Neural progenitor cell (in vitro differentiated cells): ENCODE data around the gene RASIP1. TPM values are rescaled to one million over a fixed set of nuclear protein-coding genes. Genes with fewer than 3 reads are reported as not detected.

ENCODE experiments used
- DNase-seq: peaks from one replicate; pipeline ENCODE4 v3.0.0-alpha.2; 2016; ENCODE audit warnings: low spot score
- H2AFZ ChIP-seq: fragments of 200-600 bp; sonication (generic); replicated peaks from 2 replicates; pipeline ENCODE4 v1.6.1; 2016; ENCODE audit warnings: antibody characterized with exemption
- H3F3A ChIP-seq: fragments of 200-600 bp; sonication (generic); 2 replicates; pipeline ENCODE4 v1.6.1; 2016; ENCODE audit warnings: antibody characterized with exemption, low read depth
- H3K27ac ChIP-seq: fragments of 200-600 bp; sonication (generic); 2 replicates; pipeline ENCODE4 v1.5.1; 2016; ENCODE audit warnings: mild to moderate bottlenecking
- H3K27me3 ChIP-seq: fragments of 200-600 bp; sonication (generic); 2 replicates; pipeline ENCODE4 v1.6.1; 2016; ENCODE audit warnings: mild to moderate bottlenecking, moderate library complexity
- H3K36me3 ChIP-seq: fragments of 200-600 bp; sonication (generic); 2 replicates; pipeline ENCODE4 v1.5.1; 2016
- H3K4me1 ChIP-seq: fragments of 200-600 bp; sonication (generic); 2 replicates; pipeline ENCODE4 v1.6.1; 2016; ENCODE audit warnings: mixed run types
- H3K4me2 ChIP-seq: fragments of 200-600 bp; sonication (generic); 2 replicates; pipeline ENCODE4 v1.6.1; 2016
- H3K4me3 ChIP-seq: fragments of 200-600 bp; sonication (generic); 2 replicates; pipeline ENCODE4 v1.5.1; 2016
- H3K79me2 ChIP-seq: fragments of 200-600 bp; sonication (generic); 2 replicates; pipeline ENCODE4 v1.6.1; 2016; ENCODE audit warnings: low read depth
- H3K9ac ChIP-seq: fragments of 200-600 bp; sonication (generic); 2 replicates; pipeline ENCODE4 v1.6.1; 2016
- H3K9me3 ChIP-seq: fragments of 200-600 bp; sonication (generic); 2 replicates; pipeline ENCODE4 v1.5.1; 2016; ENCODE audit warnings: low read depth
- H4K20me1 ChIP-seq: fragments of 200-600 bp; sonication (generic); 2 replicates; pipeline ENCODE4 v1.6.1; 2016; ENCODE audit warnings: low read depth
- H3K27ac Mint-ChIP-seq: 3 replicates; pipeline ENCODE4 v1.8.0; 2021; ENCODE audit warnings: mixed read lengths
- H3K27me3 Mint-ChIP-seq: 2 replicates; pipeline ENCODE4 v1.8.0; 2022; ENCODE audit warnings: low read depth, mild to moderate bottlenecking, inconsistent platforms, moderate library complexity, mixed read lengths; ENCODE audit not compliant: insufficient read depth
- H3K36me3 Mint-ChIP-seq: 3 replicates; pipeline ENCODE4 v1.8.0; 2021; ENCODE audit warnings: mixed read lengths
- H3K4me1 Mint-ChIP-seq: 3 replicates; pipeline ENCODE4 v1.8.0; 2021; ENCODE audit warnings: mixed read lengths
- H3K4me3 Mint-ChIP-seq: 3 replicates; pipeline ENCODE4 v1.8.0; 2021; ENCODE audit warnings: mild to moderate bottlenecking, moderate library complexity, mixed read lengths
- H3K9me3 Mint-ChIP-seq: 3 replicates; pipeline ENCODE4 v1.8.0; 2020; ENCODE audit warnings: mixed read lengths
- CTCF ChIP-seq: fragments of 200-600 bp; sonication (generic); IDR thresholded peaks from 2 replicates; pipeline ENCODE4 v1.5.1; 2017; ENCODE audit warnings: antibody characterized with exemption, mild to moderate bottlenecking
- EZH2 ChIP-seq: fragments of 200-600 bp; sonication (generic); IDR thresholded peaks from 2 replicates; pipeline ENCODE4 v1.6.1; 2017; ENCODE audit warnings: antibody characterized with exemption, mild to moderate bottlenecking, moderate library complexity
- EZH2phosphoT487 ChIP-seq: fragments of 200-600 bp; sonication (generic); IDR thresholded peaks from 2 replicates; pipeline ENCODE4 v1.6.1; 2017; ENCODE audit warnings: antibody characterized with exemption
- total RNA-seq: library from RNA; depleted of rRNA; stranded (reverse); fragments of >200 nt; gene quantifications from 2 replicates; pipeline ENCODE4 v1.2.3, GENCODE V29; 2015; ENCODE audit warnings: low replicate concordance

RASIP1 gene
- total RNA-seq, 1 donor from 2014 or later = 0.86 TPM

DNA sequence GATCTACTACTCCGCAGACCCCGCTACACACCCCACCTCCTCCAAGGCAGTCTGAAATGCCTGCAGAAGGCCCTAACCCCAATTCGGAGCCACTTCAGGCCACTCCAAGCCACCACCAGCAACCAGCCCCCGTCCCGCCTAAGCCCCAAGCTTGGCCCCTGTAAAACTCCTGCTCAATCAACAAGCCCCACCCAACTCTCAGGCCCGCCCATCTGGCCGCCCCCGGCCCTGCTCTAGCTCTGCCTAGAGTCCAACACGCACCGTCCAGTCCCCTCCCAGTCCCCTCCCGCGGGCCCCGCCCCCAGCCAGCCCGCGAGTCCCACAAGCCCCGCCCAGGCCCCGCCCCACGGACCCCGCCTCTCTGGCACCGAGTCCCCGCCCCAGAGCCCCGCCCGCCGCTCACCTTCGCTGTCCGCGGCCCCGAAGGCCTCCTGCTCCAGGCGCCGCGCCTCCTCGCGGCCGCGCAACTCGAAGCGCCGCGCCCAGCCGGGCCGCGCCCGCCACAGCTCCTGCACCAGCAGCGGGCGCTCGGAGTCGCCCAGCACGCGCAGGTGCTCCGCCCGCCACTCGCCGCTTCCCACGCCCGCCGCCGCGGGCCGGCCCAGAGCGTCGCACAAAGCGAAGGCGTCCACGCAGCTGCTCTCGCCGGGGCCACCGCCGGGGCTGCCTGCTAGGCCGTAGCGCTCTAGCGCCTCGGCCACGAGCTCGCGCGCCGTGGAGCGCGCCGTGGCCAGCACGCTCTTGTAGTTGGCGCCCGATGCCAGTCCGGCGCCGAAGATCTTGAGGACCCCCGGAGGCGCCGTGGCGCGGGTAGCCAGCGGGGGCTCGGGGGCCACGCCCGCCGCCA is 1.6 kb downstream of the RASIP1 start:
- DNase-seq = peak; percentile 98
- peaks cover 17% of the 10 kb centered on the region for H3K4me1 ChIP-seq
- Mint-ChIP-seq H3K4me3 (peak overlapping the region; percentile 78), H3K4me1 (peaks cover 30% of the 10 kb centered on the region), H3K9me3 (peaks cover 2% of the 10 kb centered on the region), H3K27me3 (peaks cover 15% of the 10 kb centered on the region), H3K36me3 (no peaks in the 10 kb centered on the region), H3K27ac (peak overlapping the region; percentile 78)
- peaks cover 44% of the 10 kb centered on the region for H3F3A ChIP-seq
- no peak overlapping the region for H3K27ac ChIP-seq
- H3K9ac ChIP-seq = no peak overlapping the region
- H2AFZ ChIP-seq = peak overlapping the region; percentile 89
- TF ChIP-seq CTCF (peak; percentile 47), EZH2phosphoT487 (no peak), EZH2 (no peak)
- no peaks in the 10 kb centered on the region for H3K9me3 ChIP-seq
- H3K36me3 ChIP-seq = no peaks in the 10 kb centered on the region
- H3K4me3 ChIP-seq = peak overlapping the region; percentile 70
- H3K4me2 ChIP-seq = peak overlapping the region; percentile 99
- H4K20me1 ChIP-seq = peaks cover 3% of the 10 kb centered on the region
- H3K79me2 ChIP-seq = no peaks in the 10 kb centered on the region
- H3K27me3 ChIP-seq = peaks cover 27% of the 10 kb centered on the region

DNA sequence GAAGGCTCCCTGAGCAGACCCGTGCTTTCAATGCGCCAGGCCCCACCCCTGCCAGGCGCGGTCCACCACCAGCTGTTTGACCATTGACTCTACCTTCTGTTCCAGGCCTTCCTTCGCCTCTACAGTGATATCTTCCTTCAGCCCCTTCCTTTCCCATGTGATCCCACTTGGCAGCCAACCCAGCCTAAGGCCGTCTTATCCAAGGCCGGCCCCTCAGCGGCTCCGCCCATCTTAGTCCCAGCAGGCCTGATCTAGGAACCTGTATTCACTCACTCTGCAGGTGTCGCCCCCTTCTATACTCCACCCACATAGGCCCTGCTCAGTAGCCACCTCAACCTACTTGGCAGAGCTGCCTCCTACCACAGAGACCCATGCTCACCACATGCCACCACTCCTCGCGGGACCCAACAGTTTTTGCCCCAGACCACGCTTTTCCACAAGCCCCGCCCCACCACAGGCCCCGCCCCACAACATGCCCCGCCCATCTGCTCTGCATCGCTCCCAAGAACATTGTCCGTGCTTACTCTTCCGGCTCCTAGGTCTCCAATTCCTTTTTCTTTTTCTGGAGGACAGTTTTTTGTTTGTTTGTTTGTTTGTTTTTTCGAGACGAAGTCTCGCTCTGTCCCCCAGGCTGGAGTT is 2.9 kb downstream of the RASIP1 start:
- TF ChIP-seq EZH2 = no peak
- no peak for TF ChIP-seq EZH2phosphoT487
- no peak for TF ChIP-seq CTCF
- H3K4me3 Mint-ChIP-seq = peak overlapping the region; percentile 78
- Histone ChIP-seq H3K27me3 (peaks cover 27% of the 10 kb centered on the region), H3K36me3 (no peaks in the 10 kb centered on the region), H3K9ac (no peak overlapping the region), H3K4me2 (no peak overlapping the region), H3K4me3 (no peak overlapping the region), H3K27ac (no peak overlapping the region), H3K79me2 (no peaks in the 10 kb centered on the region), H3K9me3 (no peaks in the 10 kb centered on the region), H2AFZ (no peak overlapping the region), H3K4me1 (peaks cover 17% of the 10 kb centered on the region), H4K20me1 (peaks cover 3% of the 10 kb centered on the region), H3F3A (peaks cover 44% of the 10 kb centered on the region)
- H3K27ac Mint-ChIP-seq = no peak overlapping the region
- peak; percentile 69 for DNase-seq
- no peaks in the 10 kb centered on the region for H3K9me3 Mint-ChIP-seq
- H3K36me3 Mint-ChIP-seq = no peaks in the 10 kb centered on the region
- peaks cover 30% of the 10 kb centered on the region for H3K4me1 Mint-ChIP-seq
- peaks cover 21% of the 10 kb centered on the region for H3K27me3 Mint-ChIP-seq

- Mint-ChIP-seq H3K4me1 (peaks cover 23% of the 10 kb centered on the region), H3K4me3 (peak overlapping the region; percentile 81), H3K27me3 (peaks cover 18% of the 10 kb centered on the region), H3K36me3 (peaks cover 3% of the 10 kb centered on the region), H3K27ac (no peak overlapping the region), H3K9me3 (peaks cover 3% of the 10 kb centered on the region)
- Histone ChIP-seq H4K20me1 (peaks cover 3% of the 10 kb centered on the region), H3K4me3 (peak overlapping the region; percentile 61), H3K27ac (no peak overlapping the region), H3F3A (peaks cover 33% of the 10 kb centered on the region), H2AFZ (peak overlapping the region; percentile 66), H3K27me3 (peaks cover 13% of the 10 kb centered on the region), H3K9ac (no peak overlapping the region), H3K36me3 (no peaks in the 10 kb centered on the region), H3K4me2 (peak overlapping the region; percentile 76), H3K4me1 (peaks cover 17% of the 10 kb centered on the region), H3K9me3 (no peaks in the 10 kb centered on the region), H3K79me2 (no peaks in the 10 kb centered on the region)
- DNase-seq = peak; percentile 89
- TF ChIP-seq EZH2phosphoT487 (no peak), CTCF (no peak), EZH2 (no peak)
These were observed 5.3 kb downstream of the RASIP1 start for GRCh38 chr19:48735031-48735615.
